Stimulated activated CD4-positive, alpha-beta T cell treated with anti-CD3 and anti-CD28 coated beads, Interleukin-12 subunit alpha, Interleukin-12 subunit beta, amount 100 ng/mL, for 48 hours (primary cell): ENCODE data around the gene TMEM151B.

ENCODE experiments used
- DNase-seq, 3 donors: peaks; one replicate each; pipeline ENCODE4 v3.0.0-alpha.2; 2020; ENCODE audit warnings: low read depth in 2 of 3, low spot score in 1 of 3

TMEM151B gene

DNA sequence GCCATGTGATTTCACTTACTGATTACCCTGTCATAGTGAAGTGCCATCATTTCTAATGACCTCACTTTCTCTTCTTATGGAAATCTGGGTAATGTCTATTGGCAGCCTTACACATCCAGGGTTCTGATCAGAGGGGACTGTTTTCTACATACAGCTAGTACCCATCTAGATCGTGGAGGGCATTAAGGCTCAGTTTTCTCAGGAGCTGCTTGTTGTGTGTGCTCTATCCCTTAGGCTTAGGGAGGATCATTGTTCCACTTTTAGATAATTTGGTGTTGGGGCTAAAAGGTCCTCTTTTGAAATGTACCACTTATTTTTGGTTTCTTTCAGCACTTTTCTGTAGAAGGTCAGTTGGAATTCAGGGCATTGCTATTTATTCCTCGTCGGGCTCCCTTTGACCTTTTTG lies 19.5 kb upstream of the TMEM151B start:
- no peak for DNase-seq

DNA sequence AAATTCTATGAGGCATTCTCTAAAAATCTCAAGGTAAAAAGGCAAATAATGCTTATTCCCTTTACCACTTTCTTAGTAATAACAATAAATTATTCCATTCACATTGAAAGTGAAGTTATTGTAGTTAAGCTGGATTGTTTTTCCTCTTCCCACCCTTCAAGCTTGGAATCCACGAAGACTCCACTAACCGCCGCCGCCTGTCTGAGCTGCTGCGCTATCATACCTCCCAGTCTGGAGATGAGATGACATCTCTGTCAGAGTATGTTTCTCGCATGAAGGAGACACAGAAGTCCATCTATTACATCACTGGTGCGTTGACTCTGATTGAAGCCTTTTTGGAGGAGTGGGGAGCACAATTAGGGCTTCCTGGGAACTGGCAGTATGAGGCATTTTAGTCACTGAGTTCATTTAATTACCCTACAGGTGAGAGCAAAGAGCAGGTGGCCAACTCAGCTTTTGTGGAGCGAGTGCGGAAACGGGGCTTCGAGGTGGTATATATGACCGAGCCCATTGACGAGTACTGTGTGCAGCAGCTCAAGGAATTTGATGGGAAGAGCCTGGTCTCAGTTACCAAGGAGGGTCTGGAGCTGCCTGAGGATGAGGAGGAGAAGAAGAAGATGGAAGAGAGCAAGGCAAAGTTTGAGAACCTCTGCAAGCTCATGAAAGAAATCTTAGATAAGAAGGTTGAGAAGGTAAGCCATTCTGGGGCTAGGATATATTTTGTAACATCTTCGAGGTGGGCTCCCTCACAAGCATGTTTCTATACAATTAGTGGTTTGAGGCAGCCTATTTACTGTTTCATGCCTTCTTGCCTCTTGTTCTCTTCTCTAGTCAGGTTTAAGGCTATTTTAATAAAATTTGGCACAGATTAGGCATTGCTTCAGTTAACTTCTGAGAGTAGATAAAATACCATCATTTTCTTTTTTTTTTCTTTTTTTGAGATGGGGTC lies 18.4 kb upstream of the TMEM151B start:
- no peak for DNase-seq

DNA sequence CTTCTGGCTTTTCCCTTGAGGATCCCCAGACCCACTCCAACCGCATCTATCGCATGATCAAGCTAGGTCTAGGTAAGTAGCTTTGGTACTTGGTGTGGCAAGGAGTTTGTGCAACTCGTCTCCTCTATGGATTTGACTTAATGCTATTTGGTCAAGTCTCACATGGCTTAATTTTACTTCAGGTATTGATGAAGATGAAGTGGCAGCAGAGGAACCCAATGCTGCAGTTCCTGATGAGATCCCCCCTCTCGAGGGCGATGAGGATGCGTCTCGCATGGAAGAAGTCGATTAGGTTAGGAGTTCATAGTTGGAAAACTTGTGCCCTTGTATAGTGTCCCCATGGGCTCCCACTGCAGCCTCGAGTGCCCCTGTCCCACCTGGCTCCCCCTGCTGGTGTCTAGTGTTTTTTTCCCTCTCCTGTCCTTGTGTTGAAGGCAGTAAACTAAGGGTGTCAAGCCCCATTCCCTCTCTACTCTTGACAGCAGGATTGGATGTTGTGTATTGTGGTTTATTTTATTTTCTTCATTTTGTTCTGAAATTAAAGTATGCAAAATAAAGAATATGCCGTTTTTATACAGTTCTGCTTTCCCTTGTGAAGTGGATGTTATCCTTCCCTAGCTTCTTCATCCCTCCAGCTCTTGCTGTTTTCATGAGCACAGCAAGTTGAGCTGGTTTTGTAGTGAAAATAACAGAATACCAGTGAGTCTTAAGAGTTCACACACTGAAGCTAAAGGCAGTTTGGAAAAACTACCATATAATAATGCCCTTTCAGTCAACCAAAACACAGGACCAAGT lies 16.7 kb upstream of the TMEM151B start:
- DNase-seq, result peak; percentile 37 to 70 (median 50)

DNA sequence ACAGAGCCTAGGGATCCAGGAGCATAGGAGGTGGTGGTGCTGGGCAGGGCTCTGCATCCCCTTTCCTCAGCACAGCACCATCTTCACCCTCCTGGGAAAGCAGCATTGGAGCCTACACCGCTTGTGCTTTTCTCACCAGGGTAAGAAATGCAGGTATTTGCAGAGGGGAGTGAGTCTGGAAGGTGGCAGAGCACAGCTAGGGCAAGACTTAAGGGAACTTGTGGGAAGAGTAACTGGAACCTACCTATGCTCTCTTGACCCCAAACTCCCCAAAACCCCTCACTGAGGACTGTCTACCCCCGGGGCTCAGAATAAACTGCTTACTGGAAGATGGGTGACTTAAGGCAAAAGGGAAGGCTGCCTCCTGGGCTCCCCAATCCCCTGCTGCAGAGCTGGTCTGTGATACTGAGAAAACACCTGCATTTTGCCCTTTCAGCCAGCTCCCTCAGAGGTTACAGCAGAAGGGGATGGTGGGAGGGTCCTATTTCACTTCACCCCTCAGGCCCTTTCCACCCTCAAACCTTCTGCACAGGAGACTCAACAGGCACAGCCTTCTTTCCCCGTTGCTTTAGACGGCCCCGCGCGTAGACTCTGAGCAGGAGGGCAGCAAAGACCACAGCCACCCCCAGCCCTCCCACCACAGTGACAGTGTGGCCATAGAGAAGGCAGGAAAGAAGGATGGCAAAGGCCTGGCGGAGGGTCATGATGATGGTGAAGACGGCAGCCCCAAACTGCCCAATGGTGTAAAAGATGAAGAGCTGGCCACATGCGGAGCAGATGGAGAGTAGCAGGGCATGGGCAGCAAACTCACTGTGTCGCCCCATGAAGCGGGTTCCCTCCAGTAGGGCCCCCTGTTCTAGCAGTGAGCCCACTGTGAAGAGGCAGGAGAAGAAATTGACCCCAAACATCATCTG lies 15.8 kb upstream of the TMEM151B start:
- DNase-seq, result peak in 1 of 3 donors; percentile 21

DNA sequence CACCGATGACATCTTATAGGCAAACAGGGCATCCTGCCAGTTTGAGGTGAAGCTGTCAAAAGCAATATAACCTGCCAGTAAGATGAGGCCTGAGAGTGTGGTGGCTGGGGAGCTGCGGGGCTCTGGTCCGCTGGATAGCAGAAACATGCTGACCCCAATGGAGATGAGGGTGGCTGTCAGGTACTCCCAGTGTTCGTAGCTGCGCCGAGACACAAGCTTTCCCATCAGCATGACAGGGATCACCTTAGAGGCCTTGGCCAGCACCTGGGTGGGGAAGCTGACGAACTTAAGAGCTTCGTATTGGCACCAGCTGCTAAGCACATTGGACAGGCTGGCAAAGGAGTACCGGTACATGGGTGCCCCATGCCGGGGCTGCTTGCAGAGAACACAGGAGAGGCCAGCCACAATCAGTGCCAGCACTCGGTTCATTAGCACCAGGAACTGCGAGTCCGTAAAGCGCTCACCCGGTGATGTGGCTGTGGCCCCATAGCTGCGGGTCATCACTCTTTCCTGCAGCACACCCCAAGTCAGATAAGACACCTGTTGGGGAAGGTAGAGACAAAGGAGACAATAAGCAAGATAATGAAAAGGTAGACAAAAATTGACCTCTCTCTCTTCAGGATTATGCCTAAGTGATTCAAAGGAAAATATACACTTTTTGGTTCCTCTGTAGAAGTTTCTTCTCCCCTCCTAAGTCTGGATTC lies 15.0 kb upstream of the TMEM151B start:
- DNase-seq, result peak in 1 of 3 donors; percentile 29

DNA sequence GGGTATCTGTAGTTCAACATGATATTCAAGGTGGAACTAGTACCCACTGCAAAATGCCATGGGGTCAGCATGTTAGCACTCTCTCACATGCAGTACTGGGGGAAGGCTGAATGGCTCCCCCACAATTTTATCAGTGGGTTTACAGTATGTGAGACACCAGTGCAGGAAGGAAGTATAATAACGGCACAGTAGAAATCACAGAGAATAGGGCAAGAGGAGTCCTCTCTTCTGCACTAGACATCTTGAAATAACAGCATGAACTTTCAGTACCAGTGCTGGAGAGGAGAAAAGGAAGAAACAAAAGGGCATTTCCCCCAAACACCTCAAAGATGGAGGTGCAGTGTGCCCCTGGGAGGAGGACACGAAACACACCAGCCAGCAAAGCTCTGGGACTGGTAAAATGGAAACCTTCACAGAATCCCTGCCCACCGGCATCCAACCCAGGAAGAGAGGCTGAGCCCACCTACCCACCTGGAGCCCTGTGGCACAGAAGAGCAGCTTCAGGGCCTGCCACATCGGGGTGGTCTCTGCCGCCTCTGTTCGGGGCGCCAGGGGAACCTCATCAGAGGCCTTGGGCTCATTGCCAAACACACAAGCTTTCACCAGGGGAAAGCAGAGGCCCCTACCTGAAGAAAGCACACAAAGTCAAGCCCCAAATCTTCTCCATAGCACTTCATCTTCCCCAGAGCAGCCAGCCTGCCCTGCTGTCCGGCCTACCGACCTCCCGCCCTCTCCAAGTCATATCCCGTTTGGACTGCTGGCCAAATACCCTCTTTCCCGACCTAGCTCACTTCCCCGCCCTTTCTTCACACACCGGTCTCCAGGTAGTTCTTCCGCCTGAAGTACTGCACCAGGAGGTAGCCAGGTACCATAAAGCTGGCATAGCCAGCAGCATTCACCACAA lies 14.1 kb upstream of the TMEM151B start:
- DNase-seq, result no peak

DNA sequence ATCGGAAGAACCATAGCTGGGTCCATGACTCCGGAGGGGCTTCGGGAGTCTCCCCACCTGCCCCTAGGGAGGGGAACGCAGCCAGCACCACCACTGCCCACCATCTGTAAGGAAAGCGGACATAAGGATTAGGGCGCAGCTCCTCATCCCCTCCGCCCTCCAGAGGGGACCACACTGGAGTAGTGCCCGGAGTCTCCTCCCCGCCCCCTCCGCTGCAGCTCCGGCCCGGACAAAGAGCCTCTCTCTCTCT lies 13.6 kb upstream of the TMEM151B start:
- DNase-seq, result no peak

DNA sequence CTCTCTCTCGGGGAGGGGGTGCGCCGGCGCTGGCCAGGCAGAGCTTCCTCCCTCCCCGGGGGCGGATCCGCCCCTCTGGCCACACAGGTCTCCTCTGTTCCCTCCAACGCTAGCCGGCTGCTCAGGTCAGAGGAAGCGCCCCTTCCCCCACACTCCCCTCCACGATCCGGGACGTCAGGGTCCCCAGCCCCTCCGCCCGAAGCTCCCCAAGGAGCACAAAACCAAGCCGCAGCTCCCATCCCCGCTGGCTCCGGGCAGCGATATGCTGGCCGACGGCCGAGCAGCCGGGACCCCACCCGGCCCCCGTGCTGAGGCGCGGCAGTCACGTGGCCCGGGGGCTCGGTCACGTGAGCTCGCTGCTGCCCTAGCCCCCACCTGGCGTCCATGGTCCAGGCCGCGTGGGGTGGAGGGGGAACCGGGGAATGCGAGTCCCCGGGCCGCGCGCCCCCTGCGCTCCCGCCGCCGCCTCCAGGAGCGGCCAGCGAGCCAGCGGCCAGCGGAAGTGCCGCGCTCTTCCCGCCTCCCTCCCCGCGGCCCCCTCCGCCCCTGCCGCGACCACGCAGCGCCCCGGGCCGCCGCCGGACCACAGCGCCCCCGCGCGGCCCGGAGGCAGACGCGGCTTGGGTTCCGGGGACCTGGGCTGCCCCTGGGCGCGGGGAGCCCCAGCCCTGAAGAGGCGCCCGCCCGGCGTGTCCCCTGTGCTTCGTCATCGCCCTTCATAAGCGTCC lies 13.1 kb upstream of the TMEM151B start, which contains the start of gene SLC35B2:
TSS of gene SLC35B2 (minus strand) at position 504 of the 728 bp plus-strand sequence. CDS start at position 386, 118 bp downstream.
- DNase-seq, result peak in 2 of 3 donors; percentile 31 to 53

DNA sequence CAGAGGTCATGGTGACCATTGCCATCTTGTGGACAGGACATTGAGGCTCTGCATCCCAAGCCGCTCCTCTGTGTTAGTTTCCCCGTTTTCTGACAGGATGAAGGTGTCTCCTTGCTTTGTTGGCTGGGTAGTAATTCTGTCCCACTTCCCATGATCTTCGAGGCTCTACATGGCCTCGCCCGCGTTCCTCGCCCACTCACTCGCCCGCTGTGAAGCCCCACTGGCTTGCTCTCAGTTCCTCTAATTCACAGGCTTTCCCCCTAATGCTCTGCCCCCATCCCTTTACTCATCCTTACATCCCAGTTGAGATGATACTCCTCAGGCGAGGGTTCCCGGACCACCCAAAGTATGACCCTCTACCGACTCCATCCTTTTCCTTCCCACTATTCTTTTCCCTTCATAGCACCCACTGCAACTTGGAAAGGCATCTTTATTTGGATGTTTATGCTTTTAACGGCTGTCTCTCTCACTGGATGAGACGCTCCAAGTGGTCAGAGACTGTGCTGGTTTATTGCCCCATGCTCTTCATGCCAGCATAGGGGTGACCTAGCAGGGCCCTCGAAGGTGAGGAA lies 12.4 kb upstream of the TMEM151B start:
- DNase-seq, result no peak

DNA sequence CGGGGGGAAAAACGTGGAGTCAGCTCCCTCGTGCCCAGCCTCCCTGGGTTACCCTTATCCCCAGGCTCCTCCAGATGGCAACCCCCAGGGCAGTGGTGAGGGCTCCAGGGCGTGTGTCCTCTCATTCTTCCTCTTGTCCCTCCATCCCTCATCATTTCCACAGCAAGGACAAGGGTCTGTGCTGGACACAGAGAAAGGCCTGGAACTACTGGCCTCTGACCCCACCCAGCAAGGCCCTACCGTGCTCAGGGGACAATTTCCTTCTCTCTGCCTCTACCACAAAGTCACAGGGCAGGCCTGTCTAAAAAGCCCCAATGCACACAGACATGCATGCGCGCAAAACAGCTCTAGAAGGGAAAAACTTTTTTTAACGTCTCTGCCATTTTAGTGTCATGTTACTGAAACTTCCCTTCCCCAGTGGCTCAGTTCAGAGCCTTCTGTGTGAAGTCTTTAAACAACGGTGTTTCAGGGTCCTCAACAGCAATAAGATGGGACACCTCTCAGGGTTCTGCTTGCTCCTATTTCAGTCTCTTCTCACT lies 11.9 kb upstream of the TMEM151B start:
- no peak for DNase-seq

DNA sequence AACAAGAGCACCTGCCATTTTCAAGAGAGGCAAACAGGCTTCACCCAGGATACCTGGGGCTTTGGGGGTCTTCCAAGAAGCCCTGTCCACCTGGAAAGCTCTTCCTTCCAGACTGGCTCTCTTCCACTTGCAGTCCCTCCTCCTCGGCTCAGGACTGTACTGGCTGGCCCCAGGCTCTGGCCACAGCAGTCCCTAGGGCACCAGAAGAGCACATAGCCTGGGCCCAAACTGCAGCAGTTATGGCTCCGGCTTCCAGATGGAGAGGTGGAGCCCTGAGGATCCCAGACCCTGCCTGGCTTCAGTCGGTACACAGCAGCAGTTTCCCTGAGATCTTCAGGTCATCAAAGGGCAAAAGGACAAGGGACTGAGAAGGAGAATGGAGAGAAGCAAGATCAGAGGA lies 11.3 kb upstream of the TMEM151B start:
- DNase-seq, result no peak

DNA sequence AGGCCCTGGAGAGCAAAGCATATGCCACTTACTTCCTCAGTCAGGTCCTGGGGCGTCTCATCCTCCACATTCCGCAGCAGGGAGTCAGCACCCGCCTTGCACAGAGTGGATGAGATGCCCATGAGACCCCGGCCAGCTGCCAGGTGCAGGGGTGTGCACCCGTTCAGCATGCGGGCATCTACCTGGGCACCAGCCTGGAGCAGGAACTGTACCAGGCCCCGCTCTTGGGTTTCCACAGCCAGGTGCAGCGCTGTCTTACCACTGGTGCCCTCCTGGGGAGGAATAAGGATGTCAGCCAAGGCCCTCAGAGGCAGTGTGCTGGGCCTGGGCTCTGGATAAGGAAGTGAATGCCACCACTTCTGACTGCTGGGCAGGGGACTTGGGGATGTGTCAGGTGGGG lies 10.2 kb upstream of the TMEM151B start:
- DNase-seq, result no peak

DNA sequence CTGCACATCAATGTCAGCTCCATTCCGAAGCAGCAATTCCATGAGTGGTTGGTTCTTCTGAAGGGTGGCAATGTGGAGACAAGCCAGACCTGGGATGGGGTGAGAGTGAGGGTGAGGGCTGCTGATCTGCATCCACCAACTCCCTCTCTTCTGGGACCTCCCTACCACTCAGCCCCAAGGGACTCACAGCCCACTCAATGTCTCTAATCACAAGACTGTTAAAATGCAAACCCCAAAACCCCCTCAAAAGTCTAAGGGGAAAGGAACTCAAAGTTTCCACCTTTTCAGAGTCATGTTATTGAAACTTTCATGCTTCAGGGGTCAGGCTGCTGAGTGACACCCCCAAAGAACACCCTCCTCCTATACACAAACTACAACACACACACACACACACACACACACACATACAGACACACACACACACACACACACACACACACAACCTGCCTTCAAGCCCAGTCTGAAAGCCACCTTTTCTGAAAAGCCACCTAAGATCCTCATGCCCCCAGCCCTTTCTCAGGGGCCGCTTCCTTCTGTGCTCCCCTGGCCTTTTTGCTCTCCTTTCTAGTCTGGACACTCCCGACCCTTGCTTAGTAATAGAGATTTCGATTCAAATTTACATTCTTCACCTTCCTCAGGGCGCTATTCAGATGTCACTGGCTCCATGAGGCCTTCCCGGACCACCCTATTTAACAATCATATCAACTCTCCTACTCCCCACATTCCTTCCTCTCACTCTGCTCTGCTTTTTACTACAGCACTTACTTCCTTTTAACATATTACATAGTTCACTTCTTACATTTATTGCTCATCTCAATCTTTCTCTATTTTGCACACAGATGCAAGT lies 9.6 kb upstream of the TMEM151B start:
- DNase-seq, result no peak

DNA sequence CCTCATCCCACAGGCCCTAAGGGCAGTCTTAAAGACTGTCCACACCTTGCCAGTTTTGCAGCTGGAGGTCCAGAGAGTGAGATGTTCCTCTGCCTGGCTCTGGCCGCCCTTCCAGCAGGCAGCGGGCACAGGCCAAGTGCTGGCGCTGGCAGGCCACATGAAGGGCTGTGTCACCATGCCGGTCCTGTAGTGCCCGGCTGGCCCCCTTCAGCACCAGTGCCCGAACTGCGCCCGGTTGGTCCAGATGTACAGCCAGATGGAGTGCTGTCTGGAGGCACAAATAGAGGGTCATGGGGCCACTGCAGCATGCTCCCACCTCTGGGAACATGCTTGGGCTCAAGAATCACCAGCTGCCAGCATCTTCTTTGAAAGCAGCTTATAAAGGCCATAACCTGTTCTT lies 8.7 kb upstream of the TMEM151B start:
- no peak for DNase-seq

DNA sequence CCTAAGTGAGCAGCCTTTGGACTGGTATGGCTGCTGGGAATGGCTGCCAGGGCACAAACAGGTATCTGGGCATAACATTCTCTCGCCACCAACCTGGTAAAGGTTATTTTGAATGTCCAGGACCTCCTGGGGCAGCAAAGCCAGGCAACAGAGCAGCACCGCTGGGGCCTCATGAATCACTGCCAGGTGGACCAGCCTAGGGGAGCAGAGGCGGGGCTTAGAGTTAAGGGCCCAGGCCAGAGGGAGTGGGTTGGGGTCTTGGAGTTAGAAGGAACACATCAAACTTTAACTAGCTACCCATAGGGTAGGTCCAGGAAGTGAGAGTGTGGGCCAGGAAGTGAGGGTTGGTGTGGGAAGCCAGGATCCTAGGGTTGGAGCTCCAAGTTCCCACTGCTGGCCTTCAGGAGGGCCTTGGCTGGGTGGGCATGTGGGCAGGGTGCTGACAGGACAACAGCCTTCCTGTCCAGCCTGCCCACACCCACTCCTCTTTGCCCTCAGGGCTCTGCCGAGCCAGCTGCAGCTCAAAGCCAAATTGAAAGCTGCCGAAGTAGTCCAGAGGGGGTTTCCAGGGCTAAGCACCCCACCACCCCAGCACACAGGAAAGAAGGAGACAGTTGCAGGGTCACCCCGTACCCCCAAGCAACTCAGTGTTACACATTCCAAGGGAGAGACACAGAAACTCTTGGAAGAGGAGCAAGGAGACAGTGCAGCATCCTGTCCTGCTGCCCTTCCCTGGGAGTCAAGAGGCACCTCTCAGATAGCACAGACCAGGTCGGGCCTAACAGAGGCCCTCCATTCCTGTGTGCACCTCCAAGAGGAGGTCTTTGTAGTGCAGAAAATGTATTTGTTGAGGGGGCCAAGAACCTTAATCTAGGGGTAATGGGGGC lies 7.5 kb upstream of the TMEM151B start:
- no peak for DNase-seq

DNA sequence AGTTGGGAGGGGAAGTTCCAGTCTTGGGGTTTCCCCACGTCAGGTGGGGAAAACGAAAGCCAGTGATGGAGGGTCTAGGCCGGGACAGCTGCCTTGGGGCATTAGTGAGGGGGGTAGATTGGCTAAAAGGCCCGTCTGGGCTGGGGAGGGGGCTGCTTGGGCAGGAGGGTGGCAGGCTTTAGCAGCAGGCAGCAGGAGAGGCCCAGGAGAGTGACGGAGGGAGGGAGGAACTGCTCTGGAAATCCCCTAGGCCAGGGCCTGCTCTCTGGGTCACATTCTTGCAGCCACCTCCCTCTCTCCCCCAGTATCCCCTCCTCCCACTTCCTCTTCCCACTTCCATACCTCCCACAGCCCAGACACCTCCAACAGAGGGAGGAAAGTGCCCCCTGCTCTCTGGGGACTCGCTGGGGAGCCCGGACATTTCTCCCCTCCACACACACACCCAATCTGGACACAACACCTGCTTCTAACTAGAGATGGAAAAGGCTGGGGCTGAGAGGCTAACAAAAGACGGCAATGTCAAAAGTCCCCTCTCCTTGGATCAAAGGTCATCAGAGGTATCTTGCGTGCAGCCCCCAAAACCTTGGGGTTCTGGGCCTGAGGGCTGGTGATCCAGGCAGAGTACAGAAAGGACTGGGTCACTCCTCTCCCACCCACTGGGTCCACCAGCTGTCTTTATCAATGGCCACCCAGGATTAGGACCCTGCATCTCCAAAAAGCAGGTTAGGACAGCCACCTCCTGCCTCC lies 6.7 kb upstream of the TMEM151B start:
- DNase-seq, result no peak
